ENCODE measurements around the gene AMOT. TPM values are rescaled to one million over a fixed set of nuclear protein-coding genes. Genes with fewer than 3 reads are reported as not detected.

The AMOT gene
- total RNA-seq, 4 donors from 2014 or later: 3.2 to 14.8 (median 8.3) TPM

- DNase-seq (ENCODE audit: low spot score) (no peak), ATAC-seq (ENCODE audit: low FRiP score) (no peak)
- no peak for TF ChIP-seq CTCF (IDR thresholded peaks at IDR 0.05)
Measured at GRCh38 chrX:112786076-112786475, 54.6 kb downstream of the AMOT start.

DNA sequence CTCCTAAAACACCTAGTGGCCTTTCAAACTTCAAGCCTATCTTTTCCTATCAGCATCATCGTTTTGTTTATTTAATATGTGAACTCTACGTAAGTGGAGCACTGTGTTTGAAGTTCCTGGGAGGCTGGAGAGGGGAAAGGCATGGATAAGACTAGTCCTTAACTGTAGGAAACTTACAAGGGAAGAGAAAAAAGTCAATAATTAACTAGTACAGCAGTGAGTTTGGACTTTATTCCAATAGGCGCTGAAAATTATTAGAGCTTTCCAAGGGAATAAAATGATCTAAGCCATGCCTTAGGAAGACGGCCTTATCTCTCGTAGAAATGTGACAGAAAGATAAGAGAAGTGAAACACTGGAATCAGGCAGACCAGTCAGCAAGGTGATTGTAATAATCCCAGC lies 55.3 kb downstream of the AMOT start:
- DNase-seq (ENCODE audit: low spot score) (no peak), ATAC-seq (ENCODE audit: low FRiP score) (no peak)
- no peak for TF ChIP-seq CTCF (IDR thresholded peaks at IDR 0.05)

DNA sequence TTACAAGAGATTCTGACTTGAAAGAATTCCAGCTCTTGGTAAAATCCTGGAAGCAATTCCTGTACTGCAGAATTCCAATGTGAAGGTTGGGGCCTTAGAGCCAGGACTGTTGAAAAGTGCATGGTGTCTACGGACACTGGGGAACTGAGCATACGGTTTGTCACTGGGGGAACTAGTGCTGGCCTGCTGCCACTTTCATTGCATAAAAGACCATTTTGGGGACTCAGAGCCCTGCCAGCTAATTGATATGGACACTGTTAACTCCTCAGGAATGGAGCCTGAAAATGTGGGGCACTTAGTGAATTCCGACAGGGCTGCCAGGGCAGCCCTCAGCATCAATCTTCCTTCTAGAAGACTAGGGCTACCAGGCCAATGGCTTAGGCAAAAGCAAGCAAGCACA lies 55.9 kb downstream of the AMOT start:
- no peak for ATAC-seq (ENCODE audit: low FRiP score)
- no peak for DNase-seq (ENCODE audit: low spot score)
- TF ChIP-seq CTCF (IDR thresholded peaks at IDR 0.05): no peak

DNA sequence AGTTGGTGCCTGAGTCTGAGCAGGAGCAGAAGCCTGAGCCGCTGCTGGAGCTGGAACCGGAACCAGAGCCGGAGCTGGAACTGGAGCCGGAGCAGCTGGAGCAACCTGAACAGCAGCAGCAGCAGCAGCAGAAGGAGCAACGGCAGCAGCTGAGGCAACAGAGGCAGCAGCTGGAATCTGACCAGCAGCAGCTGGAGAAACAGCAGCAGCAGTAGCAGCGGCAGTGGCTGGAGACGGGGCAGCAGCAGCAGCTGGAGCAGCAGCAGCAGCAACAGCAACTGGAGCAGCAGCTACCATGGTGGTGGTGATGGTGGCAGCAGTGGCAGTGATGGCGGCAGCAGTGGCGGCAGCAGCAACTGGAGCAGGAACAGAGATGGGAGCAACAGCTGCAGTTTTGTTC lies 61.5 kb downstream of the AMOT start:
- no peak for ATAC-seq (ENCODE audit: low FRiP score)
- DNase-seq (ENCODE audit: low spot score): no peak
- no peak for TF ChIP-seq CTCF (IDR thresholded peaks at IDR 0.05)

GRCh38 chrX:112774651-112775293 lies 65.9 kb downstream of the AMOT start:
- DNase-seq (ENCODE audit: low spot score) (no peak), ATAC-seq (ENCODE audit: low FRiP score) (no peak)
- TF ChIP-seq CTCF (IDR thresholded peaks at IDR 0.05): no peak

DNA sequence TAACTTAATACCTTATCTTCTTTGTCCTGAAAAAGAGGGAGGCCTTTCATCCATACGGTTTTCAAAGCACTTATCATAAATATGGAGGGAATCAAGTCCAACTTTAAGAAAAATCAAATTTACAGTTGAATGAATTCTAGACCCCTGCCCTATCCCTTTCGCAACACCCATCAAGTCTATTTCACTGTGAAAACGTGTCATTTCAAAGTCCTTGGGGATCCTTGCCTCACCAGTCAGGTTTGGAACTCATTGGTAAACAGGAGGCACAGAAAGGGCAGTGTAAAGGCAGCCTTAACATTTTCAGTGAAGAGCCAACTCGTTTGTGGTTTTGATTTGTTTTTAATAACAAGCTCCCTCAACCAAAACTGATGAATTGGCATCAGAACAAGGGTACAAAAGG lies 66.5 kb downstream of the AMOT start:
- no peak for TF ChIP-seq CTCF (IDR thresholded peaks at IDR 0.05)
- DNase-seq (ENCODE audit: low spot score) (no peak), ATAC-seq (ENCODE audit: low FRiP score) (no peak)

DNA sequence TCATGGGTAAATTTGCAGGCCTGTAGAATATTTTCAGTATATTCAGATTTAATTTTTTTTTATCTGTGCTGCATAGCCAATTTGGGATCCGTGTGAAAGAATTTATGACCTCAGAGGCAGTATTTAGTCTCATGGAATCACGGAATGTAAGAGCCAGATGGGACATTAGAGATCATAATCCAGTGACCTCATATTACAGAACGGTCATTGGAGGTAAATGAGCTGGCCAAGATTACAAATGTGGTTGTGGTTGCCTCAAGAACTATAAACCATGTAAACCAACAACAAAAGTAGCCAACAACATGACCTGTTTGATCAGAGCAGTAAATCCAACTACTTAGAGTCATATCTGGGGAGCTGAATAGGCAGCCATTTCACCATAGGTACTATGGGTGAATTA lies 71.6 kb downstream of the AMOT start:
- TF ChIP-seq CTCF (IDR thresholded peaks at IDR 0.05): no peak
- DNase-seq (ENCODE audit: low spot score) (no peak), ATAC-seq (ENCODE audit: low FRiP score) (no peak)

Data from omental fat pad (tissue), 4 donors.